Measurements from ENCODE around the gene TBC1D14.

DNA sequence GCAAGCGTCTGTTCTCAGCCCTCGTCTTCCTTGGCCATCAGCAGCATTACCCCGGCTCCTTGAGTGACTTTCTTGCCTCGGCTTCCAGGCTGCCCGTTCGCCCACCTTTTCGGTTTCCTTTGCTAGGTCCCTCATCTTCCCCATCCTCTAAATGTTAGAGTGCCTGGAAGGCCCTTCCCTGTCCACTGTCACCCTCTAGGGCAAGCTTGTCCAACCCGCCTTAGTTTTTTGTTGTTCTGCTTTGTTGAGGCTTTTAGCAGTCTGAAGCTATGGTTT is 62.7 kb downstream of the TBC1D14 start:
- no peak for TF ChIP-seq CTCF (IDR thresholded peaks at IDR 0.05)
- TF ChIP-seq POLR2A (IDR thresholded peaks at IDR 0.05) = no peak

All from heart left ventricle (tissue), 13 donors.